K562 (cell line): Measurements from ENCODE around the gene LAIR1. TPM values are rescaled to one million over a fixed set of nuclear protein-coding genes. Genes with fewer than 3 reads are reported as not detected.

Source experiments
- ATAC-seq: fragments of 200-7000 bp; cut with Tn5 transposase; 3 replicates; pipeline ENCODE4 v1.9.1; 2020; ENCODE audit warnings: moderate library complexity
- BruUV-seq: library from RNA; stranded (reverse); fragments of 400-500 nt; replicated peaks from 2 replicates; lab custom pipeline; 2021; lab: Mats Ljungman, UMichigan
- CTCF ChIA-PET: fragments of 300-600 bp; formaldehyde crosslinking; extraction: SDS; loops from one replicate; lab custom pipeline; 2021; ENCODE audit warnings: low intra/inter-chr PET ratio; lab: Yijun Ruan, JAX
- POLR2A ChIA-PET: fragments of 300-600, 350-650 bp; sonication (Branson Sonifier 250); formaldehyde crosslinking; extraction: SDS; loops from one replicate; lab custom pipeline; 2021; ENCODE audit warnings: antibody characterized with exemption, inconsistent platforms; lab: Yijun Ruan, JAX
- DNase-seq, 4 experiments: peaks; one replicate each; pipeline versions ENCODE4 v3.0.0 to v3.0.0-alpha.2; 2011 to 2018; ENCODE audit warnings: low spot score in 3 of 4, mixed read lengths in 3 of 4; ENCODE audit errors: extremely low read depth in 1 of 4
- FAIRE-seq: peaks from 2 replicates; lab custom pipeline; 2011; peaks lifted over from hg19 to GRCh38; lab: Jason Lieb, UNC
- H2AFZ ChIP-seq: 2 replicates; pipeline ENCODE4 v1.6.0; 2011; ENCODE audit warnings: low read depth, low read length, control low read depth, inconsistent platforms
- H3K27ac ChIP-seq: fragments of 200-600 bp; 3 replicates; pipeline ENCODE4 v1.8.0; 2011; ENCODE audit warnings: low read depth, mild to moderate bottlenecking, control low read depth, inconsistent platforms, low read length, moderate library complexity, mixed read lengths; ENCODE audit errors: extremely low read depth
- H3K27me3 ChIP-seq, 2 experiments: fragments of 300-600 bp in 1 of 2; 2 replicates in 1 of 2; 3 replicates in 1 of 2; pipeline versions ENCODE4 v1.6.0 to v1.8.0; 2011; ENCODE audit warnings: inconsistent platforms in 2 of 2, low read length in 2 of 2, mild to moderate bottlenecking in 1 of 2, mixed read lengths in 1 of 2, moderate library complexity in 1 of 2; ENCODE audit not compliant: control insufficient read depth in 2 of 2, insufficient read depth in 2 of 2
- H3K36me3 ChIP-seq: fragments of 300-600 bp; 3 replicates; pipeline ENCODE4 v1.8.0; 2011; ENCODE audit warnings: mild to moderate bottlenecking, low read length, inconsistent platforms; ENCODE audit not compliant: control insufficient read depth, insufficient read depth
- H3K4me1 ChIP-seq, 2 experiments: fragments of 200-600 bp in 1 of 2; replicated peaks in 1 of 2; 2 replicates in 1 of 2; 3 replicates in 1 of 2; pipeline versions ENCODE4 v1.5.1 to v1.8.0; 2011; ENCODE audit warnings: inconsistent platforms in 2 of 2, low read length in 2 of 2, mild to moderate bottlenecking in 1 of 2, mixed read lengths in 1 of 2, moderate library complexity in 1 of 2; ENCODE audit not compliant: control insufficient read depth in 2 of 2, insufficient read depth in 2 of 2
- H3K4me2 ChIP-seq: 2 replicates; pipeline ENCODE4 v1.6.1; 2011; ENCODE audit warnings: low read length, control low read depth, inconsistent platforms, mixed read lengths; ENCODE audit not compliant: insufficient read depth
- H3K4me3 ChIP-seq: fragments of 200-600 bp; sonication (generic), shearing (Covaris generic); 2 replicates; pipeline ENCODE4 v1.5.1; 2016; ENCODE audit warnings: control low read depth, inconsistent platforms
- H3K79me2 ChIP-seq: fragments of 200-600 bp; 3 replicates; pipeline ENCODE4 v1.8.0; 2011; ENCODE audit warnings: low read length, inconsistent platforms; ENCODE audit not compliant: control insufficient read depth, insufficient read depth
- H3K9ac ChIP-seq, 2 experiments: 2 replicates each; pipeline versions ENCODE4 v1.6.0 to v1.6.1; 2011; ENCODE audit warnings: low read depth in 2 of 2, low read length in 2 of 2, control low read depth in 1 of 2, inconsistent platforms in 1 of 2, mild to moderate bottlenecking in 1 of 2, mixed read lengths in 1 of 2; ENCODE audit not compliant: insufficient read depth in 1 of 2
- H3K9me1 ChIP-seq: one replicate; pipeline ENCODE4 v1.6.0; 2011; ENCODE audit warnings: inconsistent platforms, mild to moderate bottlenecking, low read length, moderate library complexity; ENCODE audit not compliant: control insufficient read depth, insufficient read depth
- H3K9me3 ChIP-seq: replicated peaks from 2 replicates; pipeline ENCODE4 v1.5.1; 2011; ENCODE audit warnings: low read depth, low read length, inconsistent platforms; ENCODE audit not compliant: control insufficient read depth, insufficient read depth
- H4K20me1 ChIP-seq: replicated peaks from 2 replicates; pipeline ENCODE4 v1.6.1; 2011; ENCODE audit warnings: low read length, inconsistent platforms, mixed read lengths; ENCODE audit not compliant: control insufficient read depth, insufficient read depth
- E4F1 ChIP-seq: fragments of 250-450 bp; sonication (Bioruptor Pico); IDR thresholded peaks from 2 replicates; pipeline ENCODE4 v1.5.0; 2021; ENCODE audit warnings: mild to moderate bottlenecking, borderline replicate concordance
- ZNF431 ChIP-seq: sonication (generic); formaldehyde crosslinking; IDR thresholded peaks from 2 replicates; pipeline ENCODE4 v1.8.0; 2022; ENCODE audit warnings: mild to moderate bottlenecking, missing genetic modification reagents
- WGBS: fragments of 100-300 bp; shearing (Covaris generic); methylation state at CpG from one replicate; pipeline ENCODE4 v1.1.6; 2016; ENCODE audit warnings: low coverage, mixed read lengths; ENCODE audit not compliant: insufficient coverage; ENCODE audit errors: missing lambda C conversion rate; 5-methylcytosine and 5-hydroxymethylcytosine counted together
- in situ Hi-C: fragments of 300-500 bp; cut with MboI; formaldehyde crosslinking; loops from 4 replicates; pipeline ENCODE4 v1.15.0; 2018; ENCODE audit warnings: inconsistent platforms, mixed read lengths
- intact Hi-C: fragments of 100-400 bp; cut with micrococcal nuclease; formaldehyde crosslinking; loops from 2 replicates; pipeline ENCODE4 v1.14.2; 2022
- polyA plus RNA-seq, 8 experiments: library from polyadenylated mRNA; depleted of rRNA in 4 of 8; stranded (reverse) in 5 of 8; unstranded in 3 of 8; fragments of >200 nt; fragmentation: Nextera tagmentation in 2 of 8; fragmentation: Illumina TruSeq in 1 of 8; extraction: Ambion mirVana in 2 of 8; extraction: Trizol in 1 of 8; gene quantifications; 2 replicates each; pipeline versions ENCODE4 v1.2.1 to v1.2.3, GENCODE V29; 2011 to 2014; ENCODE audit warnings: inconsistent platforms in 1 of 8, missing spikeins in 1 of 8
- total RNA-seq, 7 experiments: library from RNA; depleted of rRNA in 6 of 7; stranded (reverse); fragments of >200 nt in 6 of 7; fragmentation: Illumina TruSeq in 2 of 7; extraction: Trizol in 2 of 7; gene quantifications; 2 replicates each; pipeline versions ENCODE4 v1.2.1 to v1.2.3, GENCODE V29; 2011 to 2021; ENCODE audit warnings: low replicate concordance in 1 of 7

LAIR1 gene
- total and polyA plus RNA-seq, 9 of the 15 experiments (the other 6 are each of a cell fraction or from before 2014, with no cell fraction given) = 0.12 to 0.54 (median 0.24) TPM; not detected in 6

DNA sequence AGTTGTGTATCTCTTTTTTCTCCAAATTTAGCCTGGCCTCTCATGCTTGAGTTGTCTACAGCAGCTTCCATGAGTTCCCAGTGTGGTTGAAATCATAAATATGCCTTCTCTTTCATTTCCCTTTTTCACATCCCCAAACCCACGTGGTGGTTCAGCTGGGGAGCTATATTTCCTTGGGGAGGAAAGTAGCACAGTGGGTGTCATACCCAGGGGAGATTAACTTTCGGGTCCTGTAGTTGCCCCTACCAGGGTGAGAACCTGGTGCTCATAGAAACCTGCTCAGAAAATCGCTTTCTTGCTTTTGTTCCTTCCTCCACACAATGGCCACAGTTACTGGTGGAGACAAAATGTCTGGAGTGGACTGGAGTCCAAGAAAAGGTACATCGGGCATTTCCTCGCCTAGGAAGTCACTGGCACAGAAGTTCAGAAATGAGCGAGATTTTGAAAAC, 18.8 kb downstream of the LAIR1 start:
- no peaks in the 10 kb centered on the region for H3K36me3 ChIP-seq
- intact Hi-C loops (no loop called here), in situ Hi-C loops (no loop called here)
- DNase-seq (no peak), FAIRE-seq (no peak), ATAC-seq (no peak)
- no peaks in the 10 kb centered on the region for H3K9me1 ChIP-seq
- H3K9me3 ChIP-seq = no peaks in the 10 kb centered on the region
- no peak overlapping the region for H3K4me2 ChIP-seq
- H4K20me1 ChIP-seq = 0 out of 2 replicates have a peak, but pooled peaks cover 3% of the 10 kb centered on the region
- H3K4me1 ChIP-seq = no peaks in the 10 kb centered on the region
- POLR2A ChIA-PET = no interaction called here
- H3K4me3 ChIP-seq = no peak overlapping the region
- 1% methylated on average over 6 of the region's 6 CpGs for WGBS
- H3K27me3 ChIP-seq = peaks cover 13 to 38% of the 10 kb centered on the region in 2 experiments
- no peak overlapping the region for H2AFZ ChIP-seq
- H3K79me2 ChIP-seq = no peaks in the 10 kb centered on the region
- no peak overlapping the region for H3K27ac ChIP-seq
- H3K9ac ChIP-seq = no peak overlapping the region
- TF ChIP-seq E4F1 (CRISPR knock-in tag) = no peak
- CTCF ChIA-PET = no interaction called here
- no TSS peak for BruUV-seq

- POLR2A ChIA-PET = no interaction called here
Measured at GRCh38 chr19:54343868-54344267, 20.9 kb downstream of the LAIR1 start.

More at GRCh38 chr19:54343868-54344267, 20.9 kb downstream of the LAIR1 start:
- DNase-seq = no peak
- CTCF ChIA-PET = no interaction called here
- H3K4me2 ChIP-seq = no peak overlapping the region
- no TSS peak for BruUV-seq
- peaks cover 16 to 45% of the 10 kb centered on the region in 2 experiments for H3K27me3 ChIP-seq
- 0 out of 2 replicates have a peak, but pooled peaks cover 3% of the 10 kb centered on the region for H4K20me1 ChIP-seq
- WGBS = 4% methylated on average over 4 of the region's 4 CpGs
- H3K4me3 ChIP-seq = no peak overlapping the region
- no peak overlapping the region for H3K9ac ChIP-seq
- H3K36me3 ChIP-seq = no peaks in the 10 kb centered on the region
- no peaks in the 10 kb centered on the region for H3K79me2 ChIP-seq
- no peak overlapping the region for H2AFZ ChIP-seq
- no peak overlapping the region for H3K27ac ChIP-seq
- no peaks in the 10 kb centered on the region for H3K4me1 ChIP-seq
- no peaks in the 10 kb centered on the region for H3K9me3 ChIP-seq
- FAIRE-seq = no peak
- no peak for ATAC-seq
- in situ Hi-C loops (no loop called here), intact Hi-C loops (no loop called here)
- no peak for TF ChIP-seq ZNF431
- no peaks in the 10 kb centered on the region for H3K9me1 ChIP-seq
